ENCODE data around the gene TUBB2A.

- TF ChIP-seq CTCF (IDR thresholded peaks at IDR 0.05; ENCODE audit: insufficient read depth, low read length, poor library complexity, severe bottlenecking) (no peak), EZH2phosphoT487 (conservative IDR thresholded peaks at IDR 0.05; ENCODE audit: low read length) (no peak)
Observed at GRCh38 chr6:3162565-3163247, 5.4 kb upstream of the TUBB2A start.

Measured in SU-DHL-6 (cell line).